ENCODE measurements around the gene APOF. TPM values are rescaled to one million over a fixed set of nuclear protein-coding genes. Genes with fewer than 3 reads are reported as not detected.
"Not testable (repeated sequence)": the region's sequence is repeated elsewhere in the genome, so short reads cannot be mapped to it uniquely, and the experiment has no call there.

Gene APOF
- total RNA-seq, 1 experiment from 2014 or later, result not detected

DNA sequence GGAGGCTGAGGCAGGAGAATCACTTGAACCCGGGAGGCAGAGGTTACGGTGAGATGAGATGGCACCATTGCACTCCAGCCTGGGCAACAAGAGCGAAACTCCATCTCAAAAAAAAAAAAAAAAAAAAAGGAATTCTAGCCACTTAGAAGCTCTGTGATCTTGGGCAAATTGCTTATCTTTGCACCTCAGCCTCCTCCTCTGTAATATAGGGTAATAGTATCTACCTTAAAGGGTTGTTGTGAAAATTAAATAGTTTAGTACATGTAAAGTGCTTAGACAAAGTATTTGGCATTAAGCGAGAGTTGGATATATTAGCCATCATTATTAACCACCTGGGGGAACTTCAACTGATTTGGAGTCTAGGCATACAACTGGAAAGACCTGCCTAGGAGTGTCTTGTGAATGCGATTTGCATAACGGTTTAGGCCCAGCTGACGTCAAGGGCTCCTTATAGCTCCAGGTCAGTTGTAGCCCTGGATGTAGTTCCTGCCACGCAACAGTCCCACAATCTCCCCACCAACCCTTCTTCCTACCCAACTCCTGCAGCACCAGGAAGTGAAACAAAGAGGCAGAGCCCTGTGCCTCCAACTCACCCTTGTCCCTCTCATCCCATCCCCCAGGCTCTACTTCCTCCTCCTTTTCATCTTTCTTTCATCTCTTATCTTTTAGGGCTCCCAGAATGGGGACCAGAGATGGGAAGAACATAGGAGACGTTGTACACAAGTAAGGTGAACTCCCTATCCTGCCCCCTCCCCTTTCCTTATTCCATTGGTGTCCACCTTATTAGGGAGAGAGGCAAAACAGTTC, 26.1 kb downstream of the APOF start:
- TF ChIP-seq, protein P1, sequence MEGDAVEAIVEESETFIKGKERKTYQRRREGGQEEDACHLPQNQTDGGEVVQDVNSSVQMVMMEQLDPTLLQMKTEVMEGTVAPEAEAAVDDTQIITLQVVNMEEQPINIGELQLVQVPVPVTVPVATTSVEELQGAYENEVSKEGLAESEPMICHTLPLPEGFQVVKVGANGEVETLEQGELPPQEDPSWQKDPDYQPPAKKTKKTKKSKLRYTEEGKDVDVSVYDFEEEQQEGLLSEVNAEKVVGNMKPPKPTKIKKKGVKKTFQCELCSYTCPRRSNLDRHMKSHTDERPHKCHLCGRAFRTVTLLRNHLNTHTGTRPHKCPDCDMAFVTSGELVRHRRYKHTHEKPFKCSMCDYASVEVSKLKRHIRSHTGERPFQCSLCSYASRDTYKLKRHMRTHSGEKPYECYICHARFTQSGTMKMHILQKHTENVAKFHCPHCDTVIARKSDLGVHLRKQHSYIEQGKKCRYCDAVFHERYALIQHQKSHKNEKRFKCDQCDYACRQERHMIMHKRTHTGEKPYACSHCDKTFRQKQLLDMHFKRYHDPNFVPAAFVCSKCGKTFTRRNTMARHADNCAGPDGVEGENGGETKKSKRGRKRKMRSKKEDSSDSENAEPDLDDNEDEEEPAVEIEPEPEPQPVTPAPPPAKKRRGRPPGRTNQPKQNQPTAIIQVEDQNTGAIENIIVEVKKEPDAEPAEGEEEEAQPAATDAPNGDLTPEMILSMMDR (IDR thresholded peaks at IDR 0.05; ENCODE audit: unreplicated experiment), result no peak
- no peak overlapping the region for H3K27ac Mint-ChIP-seq (ENCODE audit: unreplicated experiment)
- DNase-seq, result no peak
- H3K4me3 Mint-ChIP-seq (ENCODE audit: low read depth, unreplicated experiment), result no peak overlapping the region
- H3K4me1 Mint-ChIP-seq (ENCODE audit: low read depth, unreplicated experiment), result peaks cover 25% of the 10 kb centered on the region
- no peaks in the 10 kb centered on the region for H3K27me3 Mint-ChIP-seq (ENCODE audit: unreplicated experiment)
- CTCF ChIA-PET, result interaction anchor here (0.6 kb wide), 2 partner anchors 23 to 49 kb away, joined by 3 read pairs; partner anchors contain the start of gene STAT2
- H3K36me3 Mint-ChIP-seq (ENCODE audit: insufficient read depth, unreplicated experiment), result peaks cover 26% of the 10 kb centered on the region
- no peaks in the 10 kb centered on the region for H3K9me3 Mint-ChIP-seq (ENCODE audit: low read depth, unreplicated experiment)
- BruUV-seq (replicated peaks), result no TSS peak
- intact Hi-C loops (cut with micrococcal nuclease; ENCODE audit: unreplicated experiment), result no loop called here

DNA sequence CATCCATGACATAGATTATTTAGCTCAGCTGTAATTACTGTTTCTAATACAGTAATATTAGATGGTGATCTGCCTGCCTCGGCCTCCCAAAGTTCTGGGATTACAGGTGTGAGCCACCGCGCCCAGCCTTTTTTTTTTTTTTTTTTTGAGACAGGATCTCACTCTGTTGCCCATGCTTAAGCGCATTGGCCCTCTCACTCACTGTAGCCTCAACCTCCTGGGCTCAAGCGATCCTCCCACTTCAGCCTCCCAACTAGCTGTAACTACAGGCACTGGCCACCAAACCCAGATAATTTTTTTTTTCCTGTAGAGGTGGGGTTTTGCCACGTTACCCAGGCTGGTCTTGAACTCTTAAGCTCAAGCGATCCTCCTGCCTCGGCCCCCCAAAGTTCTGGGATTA, 27.1 kb downstream of the APOF start:
- CTCF ChIA-PET; DNase-seq; H3K27ac Mint-ChIP-seq (ENCODE audit: unreplicated experiment); H3K9me3 Mint-ChIP-seq (ENCODE audit: low read depth, unreplicated experiment); BruUV-seq (replicated peaks); H3K27me3 Mint-ChIP-seq (ENCODE audit: unreplicated experiment); intact Hi-C loops (cut with micrococcal nuclease; ENCODE audit: unreplicated experiment); H3K4me3 Mint-ChIP-seq (ENCODE audit: low read depth, unreplicated experiment): not testable (repeated sequence)
- H3K4me1 Mint-ChIP-seq (ENCODE audit: low read depth, unreplicated experiment), result peaks cover 32% of the 10 kb centered on the region
- peaks cover 26% of the 10 kb centered on the region for H3K36me3 Mint-ChIP-seq (ENCODE audit: insufficient read depth, unreplicated experiment)

DNA sequence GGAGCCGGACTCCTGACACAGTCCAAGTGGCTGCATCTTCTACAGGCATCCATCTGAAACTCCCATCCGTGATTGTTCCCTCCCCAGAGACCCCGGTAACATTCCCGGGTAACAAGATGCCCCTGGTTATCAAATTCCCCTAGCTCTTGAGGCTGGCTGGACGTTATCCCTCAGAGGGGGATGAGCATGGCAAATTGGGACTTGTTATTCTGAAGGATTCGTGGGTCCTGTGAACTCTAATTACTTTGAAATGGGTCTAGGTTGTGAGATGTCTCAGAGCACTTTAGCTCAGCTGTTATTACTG, 28.2 kb downstream of the APOF start:
- intact Hi-C loops (cut with micrococcal nuclease; ENCODE audit: unreplicated experiment), result loop anchor here (1.0 kb wide), 1 partner anchor 34 kb away; the partner anchor contains the start of gene CS
- CTCF ChIA-PET, result interaction anchor here (1.5 kb wide), 1 partner anchor 115 kb away, joined by 5 read pairs; the partner anchor contains the start of gene TIMELESS

DNA sequence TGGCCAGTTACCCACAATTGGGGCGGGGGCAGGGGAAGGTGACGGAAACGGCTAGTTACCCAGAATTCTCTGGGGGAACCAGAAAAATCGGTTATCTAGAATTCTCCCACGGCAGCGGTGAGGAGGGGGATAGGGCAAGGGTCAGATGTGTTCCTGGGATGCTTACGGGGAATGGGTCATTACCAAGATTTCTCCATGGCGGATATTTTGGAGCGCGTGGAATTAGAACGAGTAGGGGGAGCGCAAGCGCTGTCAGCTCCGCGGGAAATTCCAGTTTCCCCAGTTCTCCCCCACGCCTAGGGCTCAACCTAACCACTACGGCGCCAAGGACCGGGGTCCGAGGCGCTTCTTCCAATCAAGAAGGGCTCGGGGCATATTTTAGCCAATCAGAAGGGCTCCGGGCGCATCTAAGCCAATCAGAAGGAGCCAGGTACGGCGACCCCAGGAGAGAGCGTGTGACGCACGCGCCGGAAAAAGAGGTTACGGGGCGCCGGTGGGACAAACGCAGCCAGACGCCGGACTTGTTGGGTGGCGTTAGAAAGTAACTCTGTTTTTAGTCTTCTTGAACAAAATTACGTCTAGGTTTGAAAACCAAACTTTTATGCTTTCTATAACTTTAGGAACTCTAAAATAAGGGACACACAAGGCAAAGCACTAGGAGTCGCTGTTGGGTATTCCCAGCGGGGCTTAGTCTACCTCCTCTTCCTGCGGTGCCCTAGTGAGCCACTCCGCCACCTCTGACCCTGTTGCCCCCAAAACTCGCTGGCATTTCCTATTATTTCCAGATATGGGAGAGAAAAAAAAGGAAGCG, 28.8 kb downstream of the APOF start, which contains the start of gene PAN2:
PAN2 (minus strand) TSS at position 322 of the 811 bp plus-strand sequence. CDS start 906 bp downstream, outside the sequence.
- no TSS peak for BruUV-seq (replicated peaks)
- peaks cover 27% of the 10 kb centered on the region for H3K4me1 Mint-ChIP-seq (ENCODE audit: low read depth, unreplicated experiment)

More for the DNA sequence above, 28.2 kb downstream of the APOF start:
- Mint-ChIP-seq H3K4me3 (ENCODE audit: low read depth, unreplicated experiment) (peak overlapping the region; percentile 79), H3K4me1 (ENCODE audit: low read depth, unreplicated experiment) (peaks cover 32% of the 10 kb centered on the region), H3K9me3 (ENCODE audit: low read depth, unreplicated experiment) (no peaks in the 10 kb centered on the region), H3K27ac (ENCODE audit: unreplicated experiment) (peak overlapping the region; percentile 99), H3K36me3 (ENCODE audit: insufficient read depth, unreplicated experiment) (peaks cover 26% of the 10 kb centered on the region), H3K27me3 (ENCODE audit: unreplicated experiment) (no peaks in the 10 kb centered on the region)
- no peak for DNase-seq
- TF ChIP-seq, protein P1 (IDR thresholded peaks at IDR 0.05; ENCODE audit: unreplicated experiment), result no peak
- TSS peak; percentile 99 for BruUV-seq (replicated peaks)

More for the DNA sequence above, 28.8 kb downstream of the APOF start, which contains the start of gene PAN2:
- Mint-ChIP-seq H3K27ac (ENCODE audit: unreplicated experiment) (peak within 1 kb of the TSS; percentile 99), H3K9me3 (ENCODE audit: low read depth, unreplicated experiment) (no peaks in the 10 kb centered on the region), H3K4me3 (ENCODE audit: low read depth, unreplicated experiment) (peak within 1 kb of the TSS; percentile 79), H3K36me3 (ENCODE audit: insufficient read depth, unreplicated experiment) (peaks cover 26% of the 10 kb centered on the region), H3K27me3 (ENCODE audit: unreplicated experiment) (no peaks in the 10 kb centered on the region)
- intact Hi-C loops (cut with micrococcal nuclease; ENCODE audit: unreplicated experiment), result loop anchor here (1.0 kb wide), 2 partner anchors 18 to 34 kb away; partner anchors contain the start of gene CS
- TF ChIP-seq, protein P1 (IDR thresholded peaks at IDR 0.05; ENCODE audit: unreplicated experiment), result peak; percentile 58
- DNase-seq, result peak; percentile 96
- CTCF ChIA-PET, result interaction anchor here (1.1 to 3.1 kb wide), 4 partner anchors 18 to 130 kb away, joined by 3 to 15 read pairs (median 4); partner anchors contain the start of genes CNPY2, STAT2 and TIMELESS
